HG02885 (cell line): Measurements from ENCODE around the gene TBCA.

Source experiments
- ATAC-seq: cut with Tn5 transposase; IDR thresholded peaks from one replicate; pipeline ENCODE4 v1.9.1; 2021; ENCODE audit warnings: mild to moderate bottlenecking; ENCODE audit not compliant: unreplicated experiment, poor library complexity

TBCA gene

DNA sequence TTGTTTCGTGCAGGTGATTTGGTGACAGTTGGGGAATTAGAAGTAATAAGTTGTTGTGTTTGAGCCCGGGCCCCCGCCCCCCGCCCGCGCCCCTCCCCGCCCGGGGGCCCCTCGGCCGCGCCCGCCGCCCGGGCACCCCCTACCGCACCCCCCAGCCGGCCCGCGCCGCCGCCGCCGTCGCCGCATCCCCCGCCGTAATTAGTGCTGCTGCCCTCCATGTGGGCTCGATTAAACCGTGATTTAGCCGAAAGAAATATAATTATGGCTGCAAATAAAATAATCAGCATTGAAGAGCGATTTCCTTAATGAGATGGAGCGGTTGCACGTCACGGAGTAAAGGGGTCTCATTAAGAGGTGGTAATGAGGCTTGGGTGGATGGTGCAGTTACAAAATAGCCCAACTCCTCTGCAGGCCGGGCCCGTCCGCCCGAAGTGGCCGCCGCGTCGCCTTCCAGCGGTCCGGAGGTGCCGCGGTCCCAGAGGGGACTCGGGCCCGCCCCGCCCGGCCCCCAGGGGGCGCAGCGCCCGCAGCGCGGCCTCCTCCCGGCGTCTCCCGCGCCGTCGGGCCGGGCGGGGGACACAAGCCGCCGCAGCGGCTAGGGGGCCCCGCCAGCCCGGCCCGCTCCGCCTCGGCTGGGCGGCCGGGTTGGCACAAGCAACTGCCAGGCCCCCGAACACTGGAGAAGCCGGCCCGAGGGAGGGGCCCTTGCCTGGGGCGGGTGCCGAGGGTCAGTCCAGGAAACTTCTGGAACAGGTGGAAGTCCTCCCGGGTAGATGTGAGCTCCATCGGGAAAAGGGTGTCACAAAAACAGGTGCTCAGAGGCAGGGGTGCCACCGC is 130.8 kb downstream of the TBCA start:
- no peak for ATAC-seq

DNA sequence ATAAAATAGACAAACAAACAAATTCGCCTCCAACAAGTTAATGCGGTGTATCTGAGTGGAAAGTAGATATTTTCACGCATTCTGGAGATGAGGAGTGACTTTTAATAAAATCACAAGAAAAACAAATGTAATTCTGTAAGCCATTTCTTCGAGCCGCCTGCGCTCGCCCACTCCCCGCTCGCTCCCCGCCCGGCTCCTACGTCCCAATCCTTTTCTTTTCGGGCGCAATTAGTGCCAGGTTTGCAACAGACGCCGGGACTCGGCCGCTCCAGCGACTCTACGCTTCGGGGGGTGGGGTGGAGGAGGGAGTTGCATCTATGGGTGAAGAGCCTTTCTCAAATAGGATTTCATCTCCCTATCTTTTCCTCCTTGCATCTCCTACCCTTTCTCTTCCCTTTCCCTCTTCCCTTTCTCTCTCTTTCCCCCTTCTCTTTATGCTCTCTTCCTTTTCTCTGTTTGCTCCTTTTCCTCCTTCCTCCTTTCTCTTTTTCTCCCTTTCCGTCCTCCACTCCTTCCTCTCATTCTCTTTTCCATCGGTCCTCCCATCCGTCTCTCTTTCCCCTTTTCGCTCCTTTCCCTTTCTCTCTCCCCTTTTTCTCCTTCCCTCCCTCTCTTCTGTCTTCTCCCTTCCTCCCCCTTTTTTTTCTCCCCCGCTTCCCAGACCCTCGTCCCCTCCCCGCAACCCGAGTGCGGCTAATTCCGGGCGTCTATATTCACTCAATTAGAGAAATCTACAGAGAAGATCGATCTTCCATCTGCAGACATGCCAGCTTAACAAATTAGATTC is 131.6 kb downstream of the TBCA start:
- no peak for ATAC-seq

DNA sequence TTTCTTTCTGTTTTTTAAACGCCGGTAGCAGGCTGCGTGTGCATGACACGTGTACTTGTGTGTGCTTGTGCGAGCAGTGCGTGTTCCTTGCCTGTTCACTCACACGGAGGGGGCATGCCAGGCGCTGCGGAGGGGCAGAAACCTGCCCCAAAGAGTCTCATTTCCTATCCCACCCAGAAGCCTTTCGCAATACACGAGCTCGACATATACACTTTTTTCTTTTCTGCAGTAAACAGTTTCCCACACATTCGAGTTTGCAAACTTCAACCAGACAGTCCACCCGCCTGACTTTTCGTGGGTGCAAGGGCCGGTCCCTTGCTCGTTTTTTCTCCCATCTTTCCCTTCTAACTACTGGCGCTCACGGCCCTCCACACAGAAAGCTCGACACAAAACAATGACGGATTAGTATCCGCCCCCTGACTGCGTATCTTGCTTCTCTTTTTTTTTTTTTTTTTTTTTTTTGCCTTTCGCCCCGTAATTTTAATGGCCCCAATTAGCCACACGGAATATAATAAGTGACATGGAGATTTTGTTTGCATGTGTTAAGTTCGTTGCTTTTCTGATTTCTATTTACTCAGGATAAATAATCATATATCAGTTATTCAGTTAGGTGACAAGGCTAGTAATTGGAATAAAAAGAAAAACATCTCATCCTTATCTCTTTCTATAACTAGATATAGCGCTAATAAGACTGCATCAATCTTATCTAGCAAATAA is 132.3 kb downstream of the TBCA start:
- ATAC-seq: no peak

DNA sequence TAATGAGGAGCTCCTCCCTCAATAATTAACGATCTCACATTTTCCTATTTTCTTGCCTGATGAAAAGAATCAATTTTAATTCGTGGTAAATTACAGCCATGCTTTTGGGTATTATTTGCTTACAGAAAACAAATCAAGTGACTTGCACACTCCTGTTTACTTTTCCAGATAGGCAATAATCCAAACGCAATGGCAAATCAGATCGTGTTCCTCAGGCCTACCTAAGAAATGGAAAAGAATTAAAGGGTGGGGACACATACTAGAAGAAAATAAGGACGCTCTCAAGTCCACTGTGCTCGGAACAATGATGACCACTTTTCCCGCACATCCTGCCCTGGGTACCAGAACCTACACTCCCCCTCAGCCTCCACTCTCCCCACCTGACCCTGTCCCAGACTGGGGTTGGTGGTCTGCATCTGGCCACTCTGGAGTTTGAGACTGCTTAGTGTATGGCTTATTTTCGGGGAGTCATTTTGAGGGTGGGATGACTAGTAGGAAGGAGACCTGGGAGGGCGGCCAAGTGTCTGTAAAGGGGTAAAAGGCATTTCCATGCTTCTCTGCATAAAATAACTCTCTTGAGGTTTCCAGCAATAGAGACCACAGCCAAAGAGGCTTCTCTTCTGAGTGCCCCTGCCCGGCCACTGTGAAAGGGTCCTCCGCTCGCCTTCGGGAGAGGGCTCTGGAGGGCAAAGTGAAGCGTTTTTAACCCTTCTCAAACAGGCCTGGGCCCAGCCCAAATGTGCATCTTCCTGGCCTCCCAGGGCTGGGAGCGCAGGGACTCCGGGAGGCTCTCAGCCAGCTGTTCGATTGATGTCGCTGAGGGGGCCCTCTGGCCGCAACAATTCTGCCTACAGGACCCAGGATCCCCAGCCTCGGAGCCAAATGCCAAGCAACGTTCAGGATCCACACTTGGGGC is 133.1 kb downstream of the TBCA start:
- no peak for ATAC-seq

DNA sequence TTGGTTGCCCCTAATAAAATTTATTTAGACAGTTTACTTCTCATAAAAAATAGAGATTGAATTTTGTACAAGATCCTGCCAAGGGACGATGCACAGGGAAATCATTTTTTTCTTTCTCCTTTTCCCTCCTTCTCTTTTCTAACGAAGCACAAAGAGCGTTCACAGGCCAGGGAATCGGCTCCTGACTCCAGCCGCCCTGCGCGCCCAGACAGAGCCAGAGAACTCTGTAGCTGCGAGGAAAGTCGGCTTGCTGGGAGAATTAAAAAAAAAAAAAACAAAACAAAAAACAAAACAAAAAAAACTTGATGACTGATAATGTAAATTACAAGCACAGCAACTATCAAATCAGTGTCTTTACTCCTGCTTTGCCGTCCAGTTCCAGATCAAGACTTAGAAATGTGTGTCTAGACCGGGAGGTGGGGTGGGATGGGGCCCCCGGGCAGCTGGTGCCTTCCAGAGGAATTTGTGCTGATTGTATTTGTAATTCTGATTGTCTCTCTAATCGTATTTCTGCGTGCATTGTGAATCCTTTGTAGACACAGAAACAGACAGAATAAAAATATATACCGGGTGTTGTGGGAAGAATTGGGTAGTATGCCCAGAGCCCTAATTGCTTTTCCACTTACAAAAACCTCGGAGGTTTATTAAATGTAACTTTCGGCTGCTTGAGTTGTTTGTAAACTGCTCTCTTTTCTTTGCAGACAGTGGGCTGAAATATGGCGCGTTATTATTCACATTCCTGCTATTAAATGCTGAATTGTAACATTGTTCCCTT is 134.0 kb downstream of the TBCA start:
- no peak for ATAC-seq

DNA sequence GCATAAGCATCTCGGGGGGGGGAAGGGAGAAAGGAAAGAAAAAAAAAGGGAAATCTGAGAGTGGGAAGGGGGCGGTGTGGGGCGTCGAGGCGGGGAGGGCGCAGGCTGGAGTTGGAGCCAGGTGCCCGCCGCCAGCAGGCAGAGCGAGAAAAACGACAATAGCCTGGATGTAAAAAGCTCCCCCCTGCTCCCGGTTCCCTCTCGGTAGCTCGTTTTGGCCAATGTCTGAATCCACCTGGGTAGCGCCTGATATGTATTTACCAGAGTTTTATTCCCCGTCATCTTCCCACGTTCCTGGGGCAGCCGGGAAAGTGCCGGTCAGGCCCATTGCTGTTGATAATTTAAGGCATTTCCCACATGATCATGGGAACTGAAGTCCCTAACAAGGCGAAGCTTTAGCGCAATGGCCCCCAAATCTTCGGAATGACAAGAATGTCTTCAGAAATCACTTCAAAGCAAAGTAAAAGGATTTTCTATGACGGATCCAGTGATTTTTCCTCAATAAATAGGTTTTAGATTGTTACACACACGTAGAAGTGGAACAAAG is 134.7 kb downstream of the TBCA start:
- ATAC-seq: no peak
